Mesenchymal stem cell (in vitro differentiated cells and primary cell): ENCODE data around the gene KCND3.

Experiments used
- DNase-seq: peaks from one replicate; pipeline ENCODE4 v3.0.0-alpha.2; 2013
- H2AFZ ChIP-seq: one replicate; pipeline ENCODE4 v1.6.1; 2013; ENCODE audit warnings: low read depth, mild to moderate bottlenecking, control low read depth, inconsistent platforms, low read length, moderate library complexity
- H2AK5ac ChIP-seq: 2 replicates; pipeline ENCODE4 v1.6.1; 2013; ENCODE audit warnings: low read length, moderate library complexity, mild to moderate bottlenecking, inconsistent platforms; ENCODE audit not compliant: severe bottlenecking
- H2BK120ac ChIP-seq: one replicate; pipeline ENCODE4 v1.6.1; 2013; ENCODE audit warnings: low read depth, mild to moderate bottlenecking, inconsistent platforms, low read length, moderate library complexity
- H2BK12ac ChIP-seq, 2 experiments: one replicate each; pipeline ENCODE4 v1.6.1; 2013; ENCODE audit warnings: inconsistent platforms in 2 of 2, low read length in 2 of 2, mild to moderate bottlenecking in 2 of 2, moderate library complexity in 2 of 2, control low read depth in 1 of 2
- H2BK15ac ChIP-seq: one replicate; pipeline ENCODE4 v1.6.1; 2013; ENCODE audit warnings: mild to moderate bottlenecking, low read depth, inconsistent platforms; ENCODE audit not compliant: poor library complexity, severe bottlenecking
- H2BK5ac ChIP-seq: 2 replicates; pipeline ENCODE4 v1.6.1; 2013; ENCODE audit warnings: low read depth, mild to moderate bottlenecking, low read length, control low read depth, inconsistent platforms; ENCODE audit not compliant: poor library complexity, severe bottlenecking
- H3K14ac ChIP-seq, 2 experiments: one replicate each; pipeline ENCODE4 v1.6.1; 2013; ENCODE audit warnings: inconsistent platforms in 2 of 2, low read length in 2 of 2, control low read depth in 1 of 2, mild to moderate bottlenecking in 1 of 2, moderate library complexity in 1 of 2
- H3K18ac ChIP-seq, 2 experiments: one replicate each; pipeline ENCODE4 v1.6.1; 2013; ENCODE audit warnings: inconsistent platforms in 2 of 2, low read length in 2 of 2, control low read depth in 1 of 2, low read depth in 1 of 2, mild to moderate bottlenecking in 1 of 2
- H3K23ac ChIP-seq, 2 experiments: one replicate each; pipeline ENCODE4 v1.6.1; 2013; ENCODE audit warnings: inconsistent platforms in 2 of 2, low read length in 2 of 2, mild to moderate bottlenecking in 2 of 2, moderate library complexity in 2 of 2, control low read depth in 1 of 2
- H3K27ac ChIP-seq: 2 replicates; pipeline ENCODE4 v1.5.1; 2013; ENCODE audit warnings: mild to moderate bottlenecking, moderate library complexity, low read length, control low read depth, inconsistent platforms; ENCODE audit not compliant: poor library complexity, severe bottlenecking
- H3K27me3 ChIP-seq, 2 experiments: 2 replicates each; pipeline versions ENCODE4 v1.6.1 to v1.7.0; 2013; ENCODE audit warnings: low read length in 2 of 2, mild to moderate bottlenecking in 2 of 2, moderate library complexity in 2 of 2, control low read depth in 1 of 2, inconsistent platforms in 1 of 2; ENCODE audit not compliant: control insufficient read depth in 1 of 2, insufficient read depth in 1 of 2
- H3K36me3 ChIP-seq, 2 experiments: 2 replicates each; pipeline versions ENCODE4 v1.6.1 to v1.7.0; 2013; ENCODE audit warnings: low read length in 2 of 2, control low read depth in 1 of 2, inconsistent platforms in 1 of 2, low read depth in 1 of 2, mild to moderate bottlenecking in 1 of 2; ENCODE audit not compliant: insufficient read depth in 2 of 2, control insufficient read depth in 1 of 2
- H3K4ac ChIP-seq, 2 experiments: one replicate each; pipeline ENCODE4 v1.6.1; 2013; ENCODE audit warnings: inconsistent platforms in 2 of 2, low read length in 2 of 2, mild to moderate bottlenecking in 2 of 2, moderate library complexity in 2 of 2, control low read depth in 1 of 2, low read depth in 1 of 2
- H3K4me1 ChIP-seq: 2 replicates; pipeline ENCODE4 v1.6.1; 2013; ENCODE audit warnings: low read depth, low read length, control low read depth; ENCODE audit not compliant: control insufficient read depth, insufficient read depth
- H3K4me2 ChIP-seq: 2 replicates; pipeline ENCODE4 v1.6.1; 2013; ENCODE audit warnings: low read length, mild to moderate bottlenecking, inconsistent platforms; ENCODE audit not compliant: poor library complexity, severe bottlenecking
- H3K4me3 ChIP-seq, 2 experiments: 2 replicates each; pipeline versions ENCODE4 v1.5.1 to v1.7.0; 2013; ENCODE audit warnings: low read length in 2 of 2, mild to moderate bottlenecking in 2 of 2, control low read depth in 1 of 2, low read depth in 1 of 2; ENCODE audit not compliant: insufficient read depth in 1 of 2
- H3K79me1 ChIP-seq: replicated peaks from 2 replicates; pipeline ENCODE4 v1.6.1; 2013; ENCODE audit warnings: mild to moderate bottlenecking, control low read depth, low read length, inconsistent platforms; ENCODE audit not compliant: poor library complexity, severe bottlenecking
- H3K9ac ChIP-seq: 2 replicates; pipeline ENCODE4 v1.7.0; 2013; ENCODE audit warnings: mild to moderate bottlenecking, low read length, moderate library complexity
- H3K9me3 ChIP-seq: 2 replicates; pipeline ENCODE4 v1.7.0; 2013; ENCODE audit warnings: mild to moderate bottlenecking, low read length; ENCODE audit not compliant: control insufficient read depth
- H4K8ac ChIP-seq: one replicate; pipeline ENCODE4 v1.6.1; 2013; ENCODE audit warnings: inconsistent platforms, mild to moderate bottlenecking, low read length, moderate library complexity
- H4K91ac ChIP-seq: one replicate; pipeline ENCODE4 v1.6.1; 2013; ENCODE audit warnings: mild to moderate bottlenecking, low read length, inconsistent platforms
- WGBS: methylation state at CpG from one replicate; pipeline ENCODE4 v1.1.7; 2013; ENCODE audit warnings: mixed read lengths; 5-methylcytosine and 5-hydroxymethylcytosine counted together

KCND3 gene

DNA sequence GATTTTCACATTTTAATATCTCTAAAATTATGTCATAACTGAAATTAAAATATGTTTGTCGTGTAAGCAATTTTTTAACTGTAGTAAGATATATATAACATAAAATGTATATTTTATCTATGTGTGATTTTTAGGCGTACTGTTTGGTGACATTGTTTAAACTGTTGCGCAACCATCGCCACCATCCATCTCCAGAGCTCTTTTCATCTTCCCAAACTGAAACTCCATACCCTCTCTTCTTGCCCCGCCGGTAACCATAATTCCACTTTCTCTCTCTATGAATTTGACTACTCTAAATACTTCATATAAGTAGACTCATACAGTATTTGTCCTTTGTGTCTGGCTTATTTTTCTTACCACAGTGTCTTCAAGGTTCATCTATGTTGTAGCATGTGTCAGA is 167.3 kb downstream of the KCND3 start:
- Histone ChIP-seq H3K27me3 (peaks cover 4 to 10% of the 10 kb centered on the region in 2 experiments), H3K4me2 (no peak overlapping the region), H3K4ac (no peak overlapping the region), H4K91ac (no peak overlapping the region), H3K9ac (no peak overlapping the region), H3K14ac (no peak overlapping the region), H2AK5ac (no peak overlapping the region), H3K4me1 (no peaks in the 10 kb centered on the region), H3K36me3 (no peaks in the 10 kb centered on the region), H2BK5ac (no peak overlapping the region), H3K4me3 (no peak overlapping the region), H3K18ac (no peak overlapping the region), H3K27ac (no peak overlapping the region), H3K79me1 (no peaks in the 10 kb centered on the region), H3K9me3 (peaks cover 5% of the 10 kb centered on the region), H2AFZ (no peak overlapping the region), H2BK120ac (no peak overlapping the region), H4K8ac (no peak overlapping the region), H2BK15ac (no peak overlapping the region), H2BK12ac (no peak overlapping the region), H3K23ac (no peak overlapping the region)
- WGBS: 88% methylated on average over 5 of the region's 6 CpGs
- no peak for DNase-seq

DNA sequence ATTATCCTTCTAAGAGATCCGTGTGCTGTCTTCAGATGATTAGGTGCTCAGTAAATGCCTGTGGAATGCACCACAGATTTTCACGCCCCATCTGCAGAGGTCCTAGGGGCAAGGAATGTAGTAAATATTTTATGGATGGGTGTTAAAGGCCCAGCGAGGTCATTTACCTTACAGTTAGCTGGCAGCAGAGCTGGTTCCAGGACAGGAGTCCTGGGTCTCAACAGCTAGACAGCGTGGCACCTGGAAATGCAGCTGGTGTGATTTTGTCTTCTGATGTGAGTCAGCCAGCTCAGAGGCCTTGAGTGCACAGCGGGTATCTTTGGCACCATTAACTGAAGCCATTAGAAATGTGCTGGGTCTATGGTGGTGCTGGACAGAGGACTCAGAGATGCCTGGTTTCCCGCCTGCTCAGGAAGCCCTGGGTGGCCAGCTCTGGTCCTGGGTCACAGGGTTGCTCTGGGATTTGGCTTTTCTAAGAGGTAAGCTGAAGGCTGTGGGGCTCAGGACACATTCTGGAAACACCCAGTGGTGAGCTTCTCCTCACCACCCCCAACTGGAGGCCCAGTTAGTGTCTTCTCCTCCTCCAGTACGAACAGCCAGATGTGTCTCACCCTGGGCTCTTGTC is 168.2 kb downstream of the KCND3 start:
- no peak overlapping the region for H3K4ac ChIP-seq

DNA sequence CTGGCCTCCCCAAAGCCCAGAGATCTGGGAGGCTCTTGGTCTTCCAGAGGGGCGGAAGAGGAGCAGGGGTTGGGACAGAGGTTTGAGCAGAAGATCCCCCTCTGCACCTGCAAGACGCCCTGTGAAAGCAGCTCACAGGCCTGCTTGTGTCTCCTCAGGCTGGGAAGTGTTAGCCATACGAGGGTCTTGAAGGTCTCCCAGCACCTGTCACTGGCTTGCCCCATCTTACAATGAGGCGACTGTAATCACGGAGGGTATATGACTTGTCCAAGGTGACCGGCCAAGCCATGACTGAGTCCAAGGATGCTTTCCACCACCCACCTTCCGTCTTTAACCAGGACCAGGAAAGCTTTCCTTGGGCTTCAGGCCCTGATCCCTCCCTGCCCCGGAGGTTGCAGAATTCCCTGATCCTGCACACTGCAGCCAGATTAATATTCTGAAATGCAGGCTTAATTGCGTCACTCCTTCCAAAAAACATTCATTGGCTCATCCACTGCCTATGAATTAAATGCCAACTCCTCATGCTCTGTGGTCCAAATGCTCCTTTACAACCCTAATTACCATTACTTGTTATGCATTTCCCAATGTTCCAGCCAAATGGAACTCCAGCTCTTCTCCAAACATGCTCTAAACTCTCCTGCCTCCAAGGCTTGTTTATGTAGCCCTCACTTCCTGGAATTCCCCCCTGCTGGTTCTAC is 169.8 kb downstream of the KCND3 start:
- WGBS: 76% methylated on average over 9 of the region's 9 CpGs
- Histone ChIP-seq H3K4ac (no peak overlapping the region), H4K8ac (no peak overlapping the region), H3K79me1 (no peaks in the 10 kb centered on the region), H3K9me3 (peaks cover 5% of the 10 kb centered on the region), H3K18ac (no peak overlapping the region), H4K91ac (no peak overlapping the region), H3K9ac (no peak overlapping the region), H2BK15ac (no peak overlapping the region), H3K4me2 (no peak overlapping the region), H3K4me1 (no peaks in the 10 kb centered on the region), H3K27me3 (peaks cover 4 to 10% of the 10 kb centered on the region in 2 experiments), H3K14ac (no peak overlapping the region), H2AFZ (no peak overlapping the region), H3K36me3 (no peaks in the 10 kb centered on the region), H3K27ac (no peak overlapping the region), H3K4me3 (no peak overlapping the region), H2BK120ac (no peak overlapping the region), H3K23ac (no peak overlapping the region), H2BK5ac (no peak overlapping the region), H2BK12ac (no peak overlapping the region), H2AK5ac (no peak overlapping the region)
- DNase-seq: no peak

More for the DNA sequence above, 168.2 kb downstream of the KCND3 start:
- Histone ChIP-seq H3K9ac (no peak overlapping the region), H3K4me3 (no peak overlapping the region), H2AK5ac (no peak overlapping the region), H3K36me3 (no peaks in the 10 kb centered on the region), H4K91ac (no peak overlapping the region), H2BK120ac (no peak overlapping the region), H2BK12ac (no peak overlapping the region), H4K8ac (no peak overlapping the region), H3K9me3 (peaks cover 5% of the 10 kb centered on the region), H3K4me1 (no peaks in the 10 kb centered on the region), H3K14ac (no peak overlapping the region), H3K18ac (no peak overlapping the region), H2BK15ac (no peak overlapping the region), H3K79me1 (no peaks in the 10 kb centered on the region), H3K27ac (no peak overlapping the region), H3K23ac (no peak overlapping the region), H3K4me2 (no peak overlapping the region), H2BK5ac (no peak overlapping the region), H3K27me3 (peaks cover 4 to 10% of the 10 kb centered on the region in 2 experiments), H2AFZ (no peak overlapping the region)
- no peak for DNase-seq
- 74% methylated on average over 5 of the region's 7 CpGs for WGBS

DNA sequence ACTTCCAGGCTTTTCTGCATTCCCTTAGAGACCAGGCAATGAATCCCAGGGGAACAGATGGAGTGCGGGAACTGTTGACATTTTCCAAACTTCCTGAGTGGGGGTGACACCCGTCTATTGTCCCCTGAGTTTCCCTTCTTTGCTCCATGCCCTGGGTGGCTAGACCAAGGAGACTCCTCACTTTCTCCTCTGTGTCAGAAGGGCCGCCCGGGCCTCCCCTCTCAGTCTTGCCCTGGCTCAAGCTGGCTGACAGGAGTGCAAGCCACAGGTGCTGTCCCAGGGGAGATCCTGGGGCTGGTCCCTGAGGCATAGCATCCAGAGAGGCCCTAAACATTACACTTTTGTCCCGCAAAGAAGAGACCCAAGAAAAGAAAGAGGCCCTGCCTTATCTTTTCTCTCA is 170.9 kb downstream of the KCND3 start:
- Histone ChIP-seq H2BK120ac (no peak overlapping the region), H3K9me3 (peaks cover 2% of the 10 kb centered on the region), H3K14ac (no peak overlapping the region), H3K4me3 (no peak overlapping the region), H3K9ac (no peak overlapping the region), H3K36me3 (no peaks in the 10 kb centered on the region), H4K91ac (no peak overlapping the region), H3K27me3 (peaks cover 8 to 12% of the 10 kb centered on the region in 2 experiments), H2BK12ac (no peak overlapping the region), H2AFZ (no peak overlapping the region), H3K4me1 (no peaks in the 10 kb centered on the region), H3K4ac (no peak overlapping the region), H4K8ac (no peak overlapping the region), H3K79me1 (no peaks in the 10 kb centered on the region), H3K27ac (no peak overlapping the region), H3K18ac (no peak overlapping the region), H2BK15ac (no peak overlapping the region), H3K23ac (no peak overlapping the region), H2AK5ac (no peak overlapping the region), H3K4me2 (no peak overlapping the region), H2BK5ac (no peak overlapping the region)
- DNase-seq: no peak
- WGBS: 82% methylated on average over 4 of the region's 5 CpGs
